IMR-90 (cell line): ENCODE results near the gene RNF181. TPM values are rescaled to one million over a fixed set of nuclear protein-coding genes. Genes with fewer than 3 reads are reported as not detected.

Source experiments
- ATAC-seq: fragments of 200-7000 bp; cut with Tn5 transposase; 2 replicates; pipeline ENCODE4 v1.9.1; 2020; ENCODE audit warnings: low read depth, mild to moderate bottlenecking, moderate library complexity
- BruUV-seq: library from RNA; stranded (reverse); fragments of 400-500 nt; replicated peaks from 2 replicates; lab custom pipeline; 2021; lab: Mats Ljungman, UMichigan
- CTCF ChIA-PET: fragments of 300-600 bp; formaldehyde crosslinking; extraction: SDS; loops from one replicate; lab custom pipeline; 2021; ENCODE audit warnings: antibody characterized with exemption; lab: Yijun Ruan, JAX
- POLR2A ChIA-PET: fragments of 300-600 bp; sonication (Branson Sonifier 250); formaldehyde crosslinking; loops from one replicate; lab custom pipeline; 2022; ENCODE audit warnings: antibody characterized with exemption; ENCODE audit not compliant: unreplicated experiment; lab: Charles Lee
- DNase-seq: peaks from one replicate; pipeline ENCODE4 v3.0.0; 2013
- H2AFZ ChIP-seq: replicated peaks from 2 replicates; pipeline ENCODE3; 2013; ENCODE audit warnings: low read length, mild to moderate bottlenecking; ENCODE audit not compliant: poor library complexity
- H2AK5ac ChIP-seq: 2 replicates; pipeline ENCODE4 v1.6.1; 2013; ENCODE audit warnings: low read depth, low read length, inconsistent platforms
- H2AK9ac ChIP-seq: replicated peaks from 2 replicates; pipeline ENCODE3; 2013; ENCODE audit warnings: mild to moderate bottlenecking, low read depth, low read length, moderate library complexity; ENCODE audit not compliant: poor library complexity
- H2BK120ac ChIP-seq: 2 replicates; pipeline ENCODE4 v1.6.1; 2013; ENCODE audit warnings: low read depth, low read length, inconsistent platforms
- H2BK15ac ChIP-seq: 3 replicates; pipeline ENCODE4 v1.6.1; 2013; ENCODE audit warnings: low read depth, low read length, inconsistent platforms
- H2BK20ac ChIP-seq: 2 replicates; pipeline ENCODE4 v1.6.1; 2013; ENCODE audit warnings: low read depth, mild to moderate bottlenecking, inconsistent platforms, low read length, moderate library complexity
- H2BK5ac ChIP-seq: 2 replicates; pipeline ENCODE4 v1.6.1; 2013; ENCODE audit warnings: mild to moderate bottlenecking, low read depth, low read length, inconsistent platforms; ENCODE audit not compliant: poor library complexity, severe bottlenecking
- H3K14ac ChIP-seq: replicated peaks from 2 replicates; pipeline ENCODE4 v1.6.1; 2013; ENCODE audit warnings: low read depth, low read length, inconsistent platforms
- H3K18ac ChIP-seq: 2 replicates; pipeline ENCODE4 v1.6.1; 2013; ENCODE audit warnings: low read depth, low read length, control low read depth
- H3K23ac ChIP-seq: 2 replicates; pipeline ENCODE4 v1.6.1; 2013; ENCODE audit warnings: low read depth, low read length, inconsistent platforms
- H3K27ac ChIP-seq: 2 replicates; pipeline ENCODE4 v1.5.1; 2013; ENCODE audit warnings: mild to moderate bottlenecking, control low read depth, low read length; ENCODE audit not compliant: insufficient read depth
- H3K27me3 ChIP-seq: 2 replicates; pipeline ENCODE4 v1.6.1; 2013; ENCODE audit warnings: low read length; ENCODE audit not compliant: control insufficient read depth, insufficient read depth
- H3K36me3 ChIP-seq: 2 replicates; pipeline ENCODE4 v1.6.1; 2013; ENCODE audit warnings: low read length, mixed read lengths; ENCODE audit not compliant: control insufficient read depth, insufficient read depth
- H3K4ac ChIP-seq: 2 replicates; pipeline ENCODE4 v1.6.1; 2013; ENCODE audit warnings: low read depth, low read length, inconsistent platforms
- H3K4me1 ChIP-seq: 2 replicates; pipeline ENCODE4 v1.6.1; 2013; ENCODE audit warnings: low read length, mixed read lengths; ENCODE audit not compliant: control insufficient read depth, insufficient read depth
- H3K4me2 ChIP-seq: 2 replicates; pipeline ENCODE4 v1.6.1; 2013; ENCODE audit warnings: low read depth, mild to moderate bottlenecking, control low read depth, low read length, moderate library complexity
- H3K4me3 ChIP-seq: 2 replicates; pipeline ENCODE4 v1.5.1; 2013; ENCODE audit warnings: low read depth, mild to moderate bottlenecking, control low read depth, low read length, moderate library complexity; ENCODE audit not compliant: insufficient read depth
- H3K56ac ChIP-seq: 2 replicates; pipeline ENCODE4 v1.6.1; 2013; ENCODE audit warnings: low read length, inconsistent platforms; ENCODE audit not compliant: insufficient read depth; ENCODE audit errors: extremely low read depth
- H3K79me1 ChIP-seq, 2 experiments: 2 replicates each; pipeline ENCODE4 v1.6.1; 2013; ENCODE audit warnings: low read length in 2 of 2, inconsistent platforms in 1 of 2, low read depth in 1 of 2
- H3K9ac ChIP-seq: 2 replicates; pipeline ENCODE4 v1.6.1; 2013; ENCODE audit warnings: low read depth, low read length, control low read depth
- H3K9me1 ChIP-seq: 2 replicates; pipeline ENCODE4 v1.6.1; 2013; ENCODE audit warnings: low read length, inconsistent platforms; ENCODE audit not compliant: insufficient read depth
- H3K9me3 ChIP-seq: 2 replicates; pipeline ENCODE4 v1.6.1; 2013; ENCODE audit warnings: low read length; ENCODE audit not compliant: control insufficient read depth, insufficient read depth
- H4K20me1 ChIP-seq: 2 replicates; pipeline ENCODE4 v1.6.1; 2013; ENCODE audit warnings: low read length, inconsistent platforms; ENCODE audit not compliant: insufficient read depth
- H4K5ac ChIP-seq: 2 replicates; pipeline ENCODE4 v1.6.1; 2013; ENCODE audit warnings: mild to moderate bottlenecking, low read depth, low read length, control low read depth
- H4K8ac ChIP-seq, 2 experiments: 2 replicates each; pipeline ENCODE4 v1.6.1; 2013; ENCODE audit warnings: low read depth in 2 of 2, low read length in 2 of 2, control low read depth in 1 of 2, inconsistent platforms in 1 of 2
- H4K91ac ChIP-seq: 2 replicates; pipeline ENCODE4 v1.6.1; 2013; ENCODE audit warnings: low read depth, low read length, inconsistent platforms; ENCODE audit not compliant: insufficient read depth
- BHLHE40 ChIP-seq: fragments of 150-350 bp; IDR thresholded peaks from 2 replicates; pipeline ENCODE4 v1.6.1; 2016; ENCODE audit warnings: mild to moderate bottlenecking, low read depth, low read length
- CEBPB ChIP-seq: IDR thresholded peaks from 2 replicates; pipeline ENCODE4 v1.6.1; 2012; ENCODE audit warnings: low read depth, low read length, improper control_type of control experiment
- MAZ ChIP-seq: IDR thresholded peaks from 2 replicates; pipeline ENCODE4 v1.6.1; 2012; ENCODE audit warnings: low read depth, mild to moderate bottlenecking, low read length, improper control_type of control experiment, moderate library complexity, borderline replicate concordance
- NFE2L2 ChIP-seq: fragments of 150-350 bp; IDR thresholded peaks from 2 replicates; pipeline ENCODE4 v1.6.1; 2016; ENCODE audit warnings: low read depth, mild to moderate bottlenecking, low read length
- POLR2A ChIP-seq: IDR thresholded peaks from 2 replicates; pipeline ENCODE4 v1.6.1; 2012; ENCODE audit warnings: mild to moderate bottlenecking, low read depth, low read length
- RAD21 ChIP-seq: IDR thresholded peaks from 2 replicates; pipeline ENCODE4 v1.6.1; 2012; ENCODE audit warnings: low read length, improper control_type of control experiment
- RFX5 ChIP-seq: IDR thresholded peaks from 2 replicates; pipeline ENCODE4 v1.8.0; 2012; ENCODE audit warnings: low read depth, mild to moderate bottlenecking, low read length, moderate library complexity
- SMC3 ChIP-seq: fragments of 150-350 bp; IDR thresholded peaks from 2 replicates; pipeline ENCODE4 v1.6.1; 2016; ENCODE audit warnings: low read depth, mild to moderate bottlenecking, antibody characterized with exemption, low read length, moderate library complexity
- WGBS, 2 experiments: methylation state at CpG; one replicate each; pipeline versions ENCODE4 v1.1.5 to v1.1.7; 2013; ENCODE audit warnings: missing lambda C conversion rate in 2 of 2; ENCODE audit not compliant: insufficient read length in 1 of 2; ENCODE audit errors: extremely low coverage in 2 of 2; 5-methylcytosine and 5-hydroxymethylcytosine counted together
- dilution Hi-C: fragments of 300-500 bp; cut with HindIII; formaldehyde crosslinking; loops from one replicate; pipeline ENCODE4 v1.14.3; 2018; ENCODE audit warnings: low sequenced_read_pairs; ENCODE audit not compliant: unreplicated experiment
- in situ Hi-C: fragments of 300-500 bp; cut with MboI; formaldehyde crosslinking; loops from 3 replicates; pipeline ENCODE4 v1.14.3; 2019; ENCODE audit warnings: low sequenced_read_pairs, inconsistent platforms, mixed read lengths
- intact Hi-C: fragments of 100-400 bp; cut with micrococcal nuclease; formaldehyde crosslinking; loops from 2 replicates; pipeline ENCODE4 v1.10.0; 2022
- polyA plus RNA-seq, 3 experiments: library from polyadenylated mRNA; depleted of rRNA; stranded (reverse); fragments of >200 nt; gene quantifications; 2 replicates each; pipeline ENCODE4 v1.2.3, GENCODE V29; 2012; ENCODE audit warnings: low replicate concordance in 1 of 3
- total RNA-seq: library from RNA; depleted of rRNA; stranded (reverse); fragments of >200 nt; gene quantifications from 2 replicates; pipeline ENCODE4 v1.2.3, GENCODE V29; 2012
- TF ChIP-seq, protein P1 (sequence below): conservative IDR thresholded peaks from 2 replicates; pipeline ENCODE4 v1.5.1; 2012; ENCODE audit warnings: mild to moderate bottlenecking, low read depth, low read length, improper control_type of control experiment
- TF ChIP-seq, protein P2 (sequence below): fragments of 150-350 bp; IDR thresholded peaks from 2 replicates; pipeline ENCODE4 v1.6.1; 2017; ENCODE audit warnings: mild to moderate bottlenecking, antibody characterized with exemption, low read length, low read depth
- TF ChIP-seq, protein P3 (sequence below): fragments of 150-350 bp; IDR thresholded peaks from 2 replicates; pipeline ENCODE4 v1.6.1; 2016; ENCODE audit warnings: low read depth, mild to moderate bottlenecking, low read length, moderate library complexity, borderline replicate concordance

Gene RNF181
- total and polyA plus RNA-seq, 2 of the 4 experiments (the other 2 are of a cell fraction) = 438 to 498 TPM

DNA sequence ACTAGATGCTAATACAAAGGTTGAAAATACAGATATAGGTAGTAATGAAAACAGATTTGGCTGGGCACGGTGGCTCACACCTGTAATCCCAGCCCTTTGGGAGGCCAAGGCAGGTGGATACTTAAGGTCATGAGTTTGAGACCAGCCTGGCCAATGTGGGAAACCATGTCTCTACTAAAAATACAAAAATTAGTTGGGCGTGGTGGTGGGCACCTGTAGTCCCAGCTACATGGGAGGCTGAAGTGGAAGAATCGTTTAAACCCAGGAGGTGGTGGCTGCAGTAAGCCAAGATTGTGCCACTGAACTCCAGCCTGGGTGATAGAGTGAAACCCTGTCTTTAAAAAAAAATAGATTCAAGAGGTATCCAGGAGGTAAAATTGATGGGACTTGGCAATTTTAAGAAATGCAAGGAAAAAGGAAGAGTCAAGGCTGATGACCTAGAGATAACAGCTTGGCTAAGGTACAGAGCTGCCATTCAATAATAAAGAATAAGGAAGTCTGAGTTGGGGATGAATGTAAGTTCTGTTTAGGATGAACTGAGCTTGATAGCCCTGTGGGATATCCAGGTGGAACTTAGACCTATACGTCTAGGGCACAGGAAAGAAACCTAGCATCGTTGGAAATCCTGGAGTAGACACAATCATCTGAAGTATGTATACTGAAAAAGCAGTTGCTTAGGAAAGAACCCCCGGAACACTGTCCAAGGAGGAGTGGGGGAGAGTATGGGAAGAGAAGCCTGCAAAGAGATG is 47.5 kb upstream of the RNF181 start:
- Histone ChIP-seq H3K27ac (peak overlapping the region; percentile 85; the same call in 1 of the 2 replicates), H3K27me3 (no peaks in the 10 kb centered on the region), H3K4ac (peak overlapping the region; percentile 52; the same call in 1 of the 2 replicates), H2BK120ac (peak overlapping the region; percentile 37; the same call in 1 of the 2 replicates), H4K5ac (no peak overlapping the region), H2AK5ac (0 out of 2 replicates have a peak overlapping the region, but pooled peaks have one; percentile 58), H2AFZ (no peak overlapping the region), H2BK20ac (no peak overlapping the region), H3K14ac (peak overlapping the region; percentile 31; the same call in 1 of the 2 replicates), H3K9me3 (no peaks in the 10 kb centered on the region), H2AK9ac (no peak overlapping the region), H3K56ac (no peak overlapping the region), H3K18ac (peak overlapping the region; percentile 22; the same call in 1 of the 2 replicates), H3K9ac (no peak overlapping the region), H3K4me2 (no peak overlapping the region), H4K8ac (peak overlapping the region in 1 of 2 experiments; percentile 55; a peak in 2 of 4 replicates), H2BK5ac (peak overlapping the region; percentile 89), H3K23ac (0 out of 2 replicates have a peak overlapping the region, but pooled peaks have one; percentile 68), H3K79me1 (peaks cover 8 to 50% of the 10 kb centered on the region in 2 experiments; a peak in 3 of 4 replicates), H3K4me3 (no peak overlapping the region), H3K9me1 (peaks cover 9% of the 10 kb centered on the region; the same call in 1 of the 2 replicates), H3K4me1 (peaks cover 20% of the 10 kb centered on the region), H4K20me1 (peaks cover 35% of the 10 kb centered on the region), H2BK15ac (peak overlapping the region; percentile 39; the same call in 1 of the 3 replicates), H4K91ac (peak overlapping the region; percentile 38; the same call in 1 of the 2 replicates), H3K36me3 (peaks cover 43% of the 10 kb centered on the region)
- in situ Hi-C loops = no loop called here
- ChIA-PET POLR2A (interaction anchor here (1.0 to 5.1 kb wide), 4 partner anchors 8 to 129 kb away, joined by 4 to 42 read pairs (median 6); partner anchors contain the start of genes MAT2A and SH2D6), CTCF (interaction anchor here (1.3 to 6.8 kb wide), 2 partner anchors 128 to 415 kb away, joined by 5 to 46 read pairs; partner anchors contain the start of genes SH2D6 and TCF7L1)
- DNase-seq (peak; percentile 34), ATAC-seq (no peak)
- TF ChIP-seq SMC3 (no peak), RAD21 (no peak), MAZ (no peak), NFE2L2 (no peak), RFX5 (no peak), BHLHE40 (no peak), POLR2A (no peak; the same call in 1 of the 2 replicates), CEBPB (no peak)
- TF ChIP-seq, protein P1, sequence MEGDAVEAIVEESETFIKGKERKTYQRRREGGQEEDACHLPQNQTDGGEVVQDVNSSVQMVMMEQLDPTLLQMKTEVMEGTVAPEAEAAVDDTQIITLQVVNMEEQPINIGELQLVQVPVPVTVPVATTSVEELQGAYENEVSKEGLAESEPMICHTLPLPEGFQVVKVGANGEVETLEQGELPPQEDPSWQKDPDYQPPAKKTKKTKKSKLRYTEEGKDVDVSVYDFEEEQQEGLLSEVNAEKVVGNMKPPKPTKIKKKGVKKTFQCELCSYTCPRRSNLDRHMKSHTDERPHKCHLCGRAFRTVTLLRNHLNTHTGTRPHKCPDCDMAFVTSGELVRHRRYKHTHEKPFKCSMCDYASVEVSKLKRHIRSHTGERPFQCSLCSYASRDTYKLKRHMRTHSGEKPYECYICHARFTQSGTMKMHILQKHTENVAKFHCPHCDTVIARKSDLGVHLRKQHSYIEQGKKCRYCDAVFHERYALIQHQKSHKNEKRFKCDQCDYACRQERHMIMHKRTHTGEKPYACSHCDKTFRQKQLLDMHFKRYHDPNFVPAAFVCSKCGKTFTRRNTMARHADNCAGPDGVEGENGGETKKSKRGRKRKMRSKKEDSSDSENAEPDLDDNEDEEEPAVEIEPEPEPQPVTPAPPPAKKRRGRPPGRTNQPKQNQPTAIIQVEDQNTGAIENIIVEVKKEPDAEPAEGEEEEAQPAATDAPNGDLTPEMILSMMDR = no peak
- TF ChIP-seq, protein P2, sequence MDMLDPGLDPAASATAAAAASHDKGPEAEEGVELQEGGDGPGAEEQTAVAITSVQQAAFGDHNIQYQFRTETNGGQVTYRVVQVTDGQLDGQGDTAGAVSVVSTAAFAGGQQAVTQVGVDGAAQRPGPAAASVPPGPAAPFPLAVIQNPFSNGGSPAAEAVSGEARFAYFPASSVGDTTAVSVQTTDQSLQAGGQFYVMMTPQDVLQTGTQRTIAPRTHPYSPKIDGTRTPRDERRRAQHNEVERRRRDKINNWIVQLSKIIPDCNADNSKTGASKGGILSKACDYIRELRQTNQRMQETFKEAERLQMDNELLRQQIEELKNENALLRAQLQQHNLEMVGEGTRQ = no peak
- TF ChIP-seq, protein P3, sequence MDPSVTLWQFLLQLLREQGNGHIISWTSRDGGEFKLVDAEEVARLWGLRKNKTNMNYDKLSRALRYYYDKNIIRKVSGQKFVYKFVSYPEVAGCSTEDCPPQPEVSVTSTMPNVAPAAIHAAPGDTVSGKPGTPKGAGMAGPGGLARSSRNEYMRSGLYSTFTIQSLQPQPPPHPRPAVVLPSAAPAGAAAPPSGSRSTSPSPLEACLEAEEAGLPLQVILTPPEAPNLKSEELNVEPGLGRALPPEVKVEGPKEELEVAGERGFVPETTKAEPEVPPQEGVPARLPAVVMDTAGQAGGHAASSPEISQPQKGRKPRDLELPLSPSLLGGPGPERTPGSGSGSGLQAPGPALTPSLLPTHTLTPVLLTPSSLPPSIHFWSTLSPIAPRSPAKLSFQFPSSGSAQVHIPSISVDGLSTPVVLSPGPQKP = no peak
- intact Hi-C loops = no loop called here
- no TSS peak for BruUV-seq
- 81% methylated on average over 3 of the region's 6 CpGs; no CpG with 5 or more reads in 1 of the 2 experiments for WGBS, 2 experiments
- dilution Hi-C loops = no loop called here
